Upper lobe of right lung (tissue), 1 donor: ENCODE measurements around the gene TUBB3. TPM values are rescaled to one million over a fixed set of nuclear protein-coding genes. Genes with fewer than 3 reads are reported as not detected.

Source experiments
- ATAC-seq: fragments of 200-7000 bp; cut with Tn5 transposase; one replicate; pipeline ENCODE4 v1.9.1; 2020; ENCODE audit warnings: mild to moderate bottlenecking, moderate library complexity
- DNase-seq: peaks from one replicate; pipeline ENCODE4 v3.0.0-alpha.2; 2020
- H3K27ac ChIP-seq: fragments of 200-600 bp; one replicate; pipeline ENCODE4 v1.8.0; 2022
- H3K27me3 ChIP-seq: fragments of 200-600 bp; one replicate; pipeline ENCODE4 v1.8.0; 2022; ENCODE audit warnings: mild to moderate bottlenecking
- H3K36me3 ChIP-seq: fragments of 200-600 bp; one replicate; pipeline ENCODE4 v1.8.0; 2022
- H3K4me1 ChIP-seq: fragments of 200-600 bp; one replicate; pipeline ENCODE4 v1.8.0; 2022
- H3K4me3 ChIP-seq: fragments of 200-600 bp; one replicate; pipeline ENCODE4 v1.8.0; 2022; ENCODE audit warnings: mild to moderate bottlenecking
- H3K9me3 ChIP-seq: fragments of 200-600 bp; one replicate; pipeline ENCODE4 v1.8.0; 2022
- intact Hi-C: fragments of 100-400 bp; cut with DNase I; formaldehyde crosslinking; loops from one replicate; pipeline ENCODE4 v1.11.0; 2022
- total RNA-seq: library from RNA; stranded (reverse); fragmentation: NEBNext Ultra II Directional; extraction: Animal tissue kit (Norgen Biotek cat#: 25700); gene quantifications from one replicate; pipeline ENCODE4 v1.2.1, GENCODE V29; 2021
- TF ChIP-seq, protein P1 (sequence below): fragments of 200-600 bp; IDR thresholded peaks from one replicate; pipeline ENCODE4 v1.8.0; 2022; ENCODE audit warnings: antibody characterized with exemption
- donor health status: DM: no; HTN: yes; CAD: no; lungs with severe emphysema.

Gene TUBB3
- total RNA-seq, 1 donor from 2014 or later, result 1.5 TPM

DNA sequence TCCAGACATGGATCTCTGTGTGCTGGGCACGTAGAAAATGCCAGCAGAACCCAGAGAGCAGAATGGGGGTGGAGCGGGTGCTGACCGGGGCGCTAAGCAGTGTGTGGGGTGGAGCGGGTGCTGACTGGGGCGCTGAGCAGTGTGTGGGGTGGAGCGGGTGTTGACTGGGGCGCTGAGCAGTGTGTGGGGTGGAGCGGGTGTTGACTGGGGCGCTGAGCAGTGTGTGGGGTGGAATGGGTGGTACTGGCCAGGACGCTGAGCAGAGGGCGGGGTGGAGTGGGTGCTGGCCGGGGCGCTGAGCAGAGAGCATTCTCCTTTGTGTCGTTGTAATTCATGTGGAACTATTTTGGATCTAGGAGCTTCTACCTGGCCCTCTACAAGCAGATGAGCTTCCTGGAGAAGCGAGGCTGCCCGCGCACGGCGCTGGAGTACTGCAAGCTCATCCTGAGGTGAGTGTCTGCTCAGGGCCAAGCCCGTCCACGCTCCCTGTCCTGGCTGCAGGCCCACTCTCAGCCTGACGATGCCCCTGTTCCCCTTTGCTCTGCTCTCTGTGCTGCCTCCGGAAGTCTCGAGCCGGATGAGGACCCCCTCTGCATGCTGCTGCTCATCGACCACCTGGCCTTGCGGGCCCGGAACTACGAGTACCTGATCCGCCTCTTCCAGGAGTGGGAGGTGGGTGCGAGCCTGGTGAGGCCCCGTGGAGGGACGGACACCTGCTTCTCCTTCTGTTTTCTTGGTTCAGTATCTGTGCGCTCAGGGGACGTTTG, 24.8 kb upstream of the TUBB3 start:
- no peak overlapping the region for H3K27ac ChIP-seq
- intact Hi-C loops, result no loop called here
- H3K9me3 ChIP-seq, result no peaks in the 10 kb centered on the region
- ATAC-seq, result no peak
- TF ChIP-seq, protein P1, sequence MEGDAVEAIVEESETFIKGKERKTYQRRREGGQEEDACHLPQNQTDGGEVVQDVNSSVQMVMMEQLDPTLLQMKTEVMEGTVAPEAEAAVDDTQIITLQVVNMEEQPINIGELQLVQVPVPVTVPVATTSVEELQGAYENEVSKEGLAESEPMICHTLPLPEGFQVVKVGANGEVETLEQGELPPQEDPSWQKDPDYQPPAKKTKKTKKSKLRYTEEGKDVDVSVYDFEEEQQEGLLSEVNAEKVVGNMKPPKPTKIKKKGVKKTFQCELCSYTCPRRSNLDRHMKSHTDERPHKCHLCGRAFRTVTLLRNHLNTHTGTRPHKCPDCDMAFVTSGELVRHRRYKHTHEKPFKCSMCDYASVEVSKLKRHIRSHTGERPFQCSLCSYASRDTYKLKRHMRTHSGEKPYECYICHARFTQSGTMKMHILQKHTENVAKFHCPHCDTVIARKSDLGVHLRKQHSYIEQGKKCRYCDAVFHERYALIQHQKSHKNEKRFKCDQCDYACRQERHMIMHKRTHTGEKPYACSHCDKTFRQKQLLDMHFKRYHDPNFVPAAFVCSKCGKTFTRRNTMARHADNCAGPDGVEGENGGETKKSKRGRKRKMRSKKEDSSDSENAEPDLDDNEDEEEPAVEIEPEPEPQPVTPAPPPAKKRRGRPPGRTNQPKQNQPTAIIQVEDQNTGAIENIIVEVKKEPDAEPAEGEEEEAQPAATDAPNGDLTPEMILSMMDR, result no peak
- H3K27me3 ChIP-seq, result no peaks in the 10 kb centered on the region
- H3K4me1 ChIP-seq, result no peaks in the 10 kb centered on the region
- H3K36me3 ChIP-seq, result peaks cover 87% of the 10 kb centered on the region
- H3K4me3 ChIP-seq, result no peak overlapping the region
- no peak for DNase-seq

DNA sequence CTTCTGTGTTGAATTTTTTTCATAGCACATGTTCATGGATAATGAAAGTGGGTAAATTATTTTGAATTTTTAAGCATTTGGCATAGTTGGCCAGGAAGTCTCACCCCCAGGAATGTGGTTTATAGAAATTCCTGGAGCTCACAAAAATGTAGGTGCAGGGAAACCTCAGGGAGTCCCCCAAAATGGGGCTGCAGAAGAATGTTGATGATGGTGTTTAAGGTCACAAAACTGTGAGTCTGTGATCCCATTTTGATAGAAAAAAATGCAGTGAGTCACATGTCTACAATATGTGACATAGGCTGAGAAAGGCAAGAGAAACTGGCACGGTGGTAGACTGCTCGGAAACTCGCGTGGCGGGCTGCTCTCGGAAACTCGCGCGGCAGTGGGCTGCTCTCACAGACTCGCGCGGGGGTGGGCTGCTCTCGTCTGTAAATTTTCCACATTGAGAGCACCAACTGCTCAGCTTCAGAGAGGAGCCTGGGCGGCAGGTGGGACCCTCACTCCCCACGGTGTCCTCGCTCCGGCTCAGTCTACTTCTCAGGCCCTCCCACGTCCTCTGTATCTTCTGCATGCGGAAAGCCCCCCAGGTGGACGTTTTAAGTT, 23.2 kb upstream of the TUBB3 start:
- no peaks in the 10 kb centered on the region for H3K4me1 ChIP-seq
- DNase-seq (no peak), ATAC-seq (no peak)
- no peak overlapping the region for H3K27ac ChIP-seq
- intact Hi-C loops, result no loop called here
- no peaks in the 10 kb centered on the region for H3K27me3 ChIP-seq
- TF ChIP-seq, protein P1, result no peak
- H3K36me3 ChIP-seq, result peaks cover 87% of the 10 kb centered on the region
- H3K4me3 ChIP-seq, result no peak overlapping the region
- no peaks in the 10 kb centered on the region for H3K9me3 ChIP-seq

- intact Hi-C loops, result no loop called here
- no peaks in the 10 kb centered on the region for H3K9me3 ChIP-seq
- H3K36me3 ChIP-seq, result peaks cover 87% of the 10 kb centered on the region
- TF ChIP-seq, protein P1, result no peak
- no peak overlapping the region for H3K27ac ChIP-seq
- H3K4me3 ChIP-seq, result no peak overlapping the region
- H3K4me1 ChIP-seq, result no peaks in the 10 kb centered on the region
- DNase-seq (no peak), ATAC-seq (no peak)
- H3K27me3 ChIP-seq, result no peaks in the 10 kb centered on the region
Measured at GRCh38 chr16:89900885-89901284, 22.3 kb upstream of the TUBB3 start.

- no peaks in the 10 kb centered on the region for H3K4me1 ChIP-seq
- TF ChIP-seq, protein P1, result no peak
- H3K27ac ChIP-seq, result no peak overlapping the region
- peaks cover 79% of the 10 kb centered on the region for H3K36me3 ChIP-seq
- ATAC-seq (no peak), DNase-seq (no peak)
- no peaks in the 10 kb centered on the region for H3K27me3 ChIP-seq
- no peaks in the 10 kb centered on the region for H3K9me3 ChIP-seq
- no peak overlapping the region for H3K4me3 ChIP-seq
- intact Hi-C loops, result no loop called here
Measured at GRCh38 chr16:89902980-89903379, 20.2 kb upstream of the TUBB3 start.

- intact Hi-C loops, result no loop called here
Measured at GRCh38 chr16:89903908-89904515, 19.1 kb upstream of the TUBB3 start.

More at GRCh38 chr16:89903908-89904515, 19.1 kb upstream of the TUBB3 start:
- peaks cover 72% of the 10 kb centered on the region for H3K36me3 ChIP-seq
- no peaks in the 10 kb centered on the region for H3K4me1 ChIP-seq
- ATAC-seq (no peak), DNase-seq (no peak)
- TF ChIP-seq, protein P1, result no peak
- H3K27ac ChIP-seq, result no peak overlapping the region
- no peak overlapping the region for H3K4me3 ChIP-seq
- no peaks in the 10 kb centered on the region for H3K9me3 ChIP-seq
- H3K27me3 ChIP-seq, result no peaks in the 10 kb centered on the region
